Kidney epithelial cell (primary cell): ENCODE data around the gene CCDC57. TPM values are rescaled to one million over a fixed set of nuclear protein-coding genes. Genes with fewer than 3 reads are reported as not detected.

Experiments used
- DNase-seq: peaks from one replicate; pipeline ENCODE4 v3.0.0-alpha.2; 2010; ENCODE audit warnings: low read depth
- H3K27me3 ChIP-seq: 2 replicates; pipeline ENCODE4 v1.6.0; 2011; ENCODE audit warnings: low read length; ENCODE audit not compliant: control insufficient read depth, insufficient read depth
- H3K36me3 ChIP-seq: 2 replicates; pipeline ENCODE4 v1.5.1; 2011; ENCODE audit warnings: low read length; ENCODE audit not compliant: control insufficient read depth, insufficient read depth
- H3K4me3 ChIP-seq: 2 replicates; pipeline ENCODE4 v1.5.1; 2011; ENCODE audit warnings: low read depth, mild to moderate bottlenecking, control low read depth, low read length
- total RNA-seq: library from RNA; depleted of rRNA; stranded (reverse); fragments of >200 nt; gene quantifications from 2 replicates; pipeline ENCODE4 v1.2.3, GENCODE V29; 2015
- TF ChIP-seq, protein P1 (sequence below): IDR thresholded peaks from 2 replicates; pipeline ENCODE4 v1.5.1; 2011; ENCODE audit warnings: mild to moderate bottlenecking, moderate library complexity, low read length, control low read depth, inconsistent platforms; ENCODE audit not compliant: insufficient read depth, poor library complexity, severe bottlenecking

Gene CCDC57
- total RNA-seq, 1 donor from 2014 or later: 25.5 TPM

DNA sequence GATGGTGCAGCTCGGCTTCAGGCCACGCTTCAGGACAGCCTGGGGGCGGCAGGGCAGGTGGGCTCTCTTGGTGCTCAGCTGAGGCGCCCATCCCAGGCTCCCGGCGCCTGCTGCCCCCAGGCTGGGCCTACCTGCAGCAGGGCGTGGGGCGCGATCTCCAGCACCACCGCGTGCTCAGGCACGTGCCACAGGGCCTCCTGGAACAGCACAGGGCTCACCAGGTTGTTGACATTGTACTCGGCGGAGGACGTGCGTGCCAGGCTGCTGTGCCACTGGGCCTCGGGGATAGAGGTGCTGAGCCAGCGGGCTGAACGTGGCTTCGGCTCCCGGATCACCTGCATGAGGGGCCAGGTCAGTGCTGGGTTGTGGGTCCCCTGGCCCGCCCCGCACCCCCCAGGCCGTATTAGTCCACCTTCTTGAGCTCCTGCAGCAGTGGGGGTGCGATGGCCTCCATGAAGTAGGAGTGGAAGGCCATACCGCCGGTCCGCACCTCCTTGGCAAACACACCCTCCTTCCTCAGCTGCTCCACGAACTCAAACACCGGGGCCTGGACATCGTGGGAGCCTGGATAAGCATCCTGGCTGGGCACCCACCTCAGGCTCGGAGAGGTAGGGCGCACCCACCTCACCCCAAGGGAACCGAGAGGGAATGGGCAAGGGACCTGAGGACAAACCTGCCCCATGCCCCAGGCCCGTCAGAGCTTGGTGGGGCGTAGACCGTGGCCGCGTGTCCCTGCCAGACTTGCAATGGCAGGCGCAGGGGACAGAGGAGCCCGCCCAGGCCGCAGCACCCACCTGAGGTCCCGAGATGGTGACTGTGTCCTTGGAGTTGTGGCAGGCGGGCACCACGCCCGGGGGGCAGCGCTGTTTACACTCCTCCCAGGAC lies 123.6 kb downstream of the CCDC57 start:
- DNase-seq: no peak
- TF ChIP-seq, protein P1, sequence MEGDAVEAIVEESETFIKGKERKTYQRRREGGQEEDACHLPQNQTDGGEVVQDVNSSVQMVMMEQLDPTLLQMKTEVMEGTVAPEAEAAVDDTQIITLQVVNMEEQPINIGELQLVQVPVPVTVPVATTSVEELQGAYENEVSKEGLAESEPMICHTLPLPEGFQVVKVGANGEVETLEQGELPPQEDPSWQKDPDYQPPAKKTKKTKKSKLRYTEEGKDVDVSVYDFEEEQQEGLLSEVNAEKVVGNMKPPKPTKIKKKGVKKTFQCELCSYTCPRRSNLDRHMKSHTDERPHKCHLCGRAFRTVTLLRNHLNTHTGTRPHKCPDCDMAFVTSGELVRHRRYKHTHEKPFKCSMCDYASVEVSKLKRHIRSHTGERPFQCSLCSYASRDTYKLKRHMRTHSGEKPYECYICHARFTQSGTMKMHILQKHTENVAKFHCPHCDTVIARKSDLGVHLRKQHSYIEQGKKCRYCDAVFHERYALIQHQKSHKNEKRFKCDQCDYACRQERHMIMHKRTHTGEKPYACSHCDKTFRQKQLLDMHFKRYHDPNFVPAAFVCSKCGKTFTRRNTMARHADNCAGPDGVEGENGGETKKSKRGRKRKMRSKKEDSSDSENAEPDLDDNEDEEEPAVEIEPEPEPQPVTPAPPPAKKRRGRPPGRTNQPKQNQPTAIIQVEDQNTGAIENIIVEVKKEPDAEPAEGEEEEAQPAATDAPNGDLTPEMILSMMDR: no peak
- H3K4me3 ChIP-seq: no peak overlapping the region
- H3K36me3 ChIP-seq: peaks cover 7% of the 10 kb centered on the region
- H3K27me3 ChIP-seq: no peaks in the 10 kb centered on the region

- Histone ChIP-seq H3K4me3 (no peak overlapping the region), H3K27me3 (no peaks in the 10 kb centered on the region), H3K36me3 (peaks cover 7% of the 10 kb centered on the region)
- TF ChIP-seq, protein P1: no peak
- no peak for DNase-seq
These were observed 124.4 kb downstream of the CCDC57 start for GRCh38 chr17:82087961-82088837.

- TF ChIP-seq, protein P1: no peak
- DNase-seq: no peak
- Histone ChIP-seq H3K27me3 (no peaks in the 10 kb centered on the region), H3K4me3 (no peak overlapping the region), H3K36me3 (peaks cover 10% of the 10 kb centered on the region)
These were observed 125.4 kb downstream of the CCDC57 start for GRCh38 chr17:82086941-82087906.

DNA sequence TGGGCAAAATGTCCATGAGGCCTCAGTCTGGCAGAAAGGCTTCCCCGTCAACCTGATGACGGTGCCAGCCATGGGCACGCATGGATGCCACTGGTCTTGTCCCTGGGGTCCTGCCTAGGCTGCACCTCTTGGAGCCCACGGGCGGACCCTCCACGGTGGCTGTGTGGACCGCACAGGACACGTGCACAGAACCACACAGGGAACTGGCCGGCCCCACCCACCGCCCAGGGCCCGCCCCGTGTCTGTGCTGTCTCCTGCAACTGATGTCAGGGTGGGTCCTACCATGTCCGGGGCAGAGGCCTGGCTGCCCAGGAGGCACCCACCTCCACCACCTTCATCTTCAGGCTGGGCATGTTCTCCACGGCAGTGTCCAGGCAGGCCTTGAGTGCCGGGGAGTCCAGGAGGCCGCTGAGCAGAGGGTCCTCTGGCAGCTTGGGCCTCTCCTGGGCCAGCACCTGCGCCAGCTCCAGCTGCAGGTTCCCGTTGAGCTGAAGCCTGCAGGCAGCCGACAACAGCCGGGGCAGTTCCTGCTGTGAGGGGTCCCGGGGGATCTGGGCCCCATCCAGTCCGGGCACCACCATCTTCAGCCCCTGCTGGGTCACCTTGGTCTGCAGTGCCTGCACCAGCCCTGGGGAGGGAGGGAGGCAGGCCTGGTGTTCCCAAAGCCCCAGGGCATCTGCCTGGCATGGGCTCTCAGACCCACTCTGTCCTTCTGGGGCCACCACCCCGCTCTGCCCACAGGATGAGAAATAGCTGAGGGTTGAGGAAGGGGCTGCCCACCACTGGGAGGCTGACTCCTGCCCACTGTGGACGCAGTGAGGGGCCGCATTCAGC lies 126.5 kb downstream of the CCDC57 start:
- H3K27me3 ChIP-seq: no peaks in the 10 kb centered on the region
- no peak for DNase-seq
- TF ChIP-seq, protein P1: no peak
- H3K36me3 ChIP-seq: peaks cover 8% of the 10 kb centered on the region
- H3K4me3 ChIP-seq: no peak overlapping the region
